ENCODE results near the gene MVP. TPM values are rescaled to one million over a fixed set of nuclear protein-coding genes. Genes with fewer than 3 reads are reported as not detected.
A peak's percentile ranks its signal among the peaks of the same experiment; 100 is the strongest.

Gene MVP
- polyA plus RNA-seq, 1 donor from 2014 or later, result 90.3 TPM

- H3K36me3 Mint-ChIP-seq, result peaks cover 5% of the 10 kb centered on the region
- H3K27me3 Mint-ChIP-seq, result peaks cover 1% of the 10 kb centered on the region
- peak overlapping the region in 2 of 3 donors; percentile 92 to 93 for H3K27ac Mint-ChIP-seq
- peaks cover 18 to 33% (median 28%) of the 10 kb centered on the region in 3 donors for H3K4me1 Mint-ChIP-seq
- peak overlapping the region; percentile 21 to 97 (median 87) for H3K4me3 Mint-ChIP-seq
- no peaks in the 10 kb centered on the region for H3K9me3 Mint-ChIP-seq
These were observed 11.1 kb upstream of the MVP start for GRCh38 chr16:29809031-29809747.

GRCh38 chr16:29809850-29810698, 10.2 kb upstream of the MVP start:
- H3K9me3 Mint-ChIP-seq, result no peaks in the 10 kb centered on the region
- H3K27ac Mint-ChIP-seq, result peak overlapping the region in 2 of 3 donors; percentile 92 to 93
- H3K27me3 Mint-ChIP-seq, result peaks cover 1% of the 10 kb centered on the region
- peak overlapping the region in 3 of 4 donors; percentile 80 to 88 (median 85) for H3K4me3 Mint-ChIP-seq
- peaks cover 5% of the 10 kb centered on the region for H3K36me3 Mint-ChIP-seq
- peaks cover 13 to 32% (median 24%) of the 10 kb centered on the region in 3 donors for H3K4me1 Mint-ChIP-seq

GRCh38 chr16:29810699-29811169, 9.5 kb upstream of the MVP start:
- Mint-ChIP-seq H3K27me3 (peaks cover 2% of the 10 kb centered on the region), H3K9me3 (no peaks in the 10 kb centered on the region), H3K4me1 (peaks cover 11 to 35% (median 27%) of the 10 kb centered on the region in 3 donors), H3K4me3 (peak overlapping the region; percentile 78 to 94 (median 84)), H3K27ac (peak overlapping the region in 2 of 3 donors; percentile 92 to 93), H3K36me3 (peaks cover 4% of the 10 kb centered on the region)

GRCh38 chr16:29811170-29811895, 8.9 kb upstream of the MVP start:
- no peaks in the 10 kb centered on the region for H3K9me3 Mint-ChIP-seq
- peaks cover 3% of the 10 kb centered on the region for H3K27me3 Mint-ChIP-seq
- H3K27ac Mint-ChIP-seq, result peak overlapping the region; percentile 71 to 93 (median 92)
- H3K4me3 Mint-ChIP-seq, result peak overlapping the region; percentile 78 to 94 (median 84)
- H3K4me1 Mint-ChIP-seq, result peaks cover 14 to 37% (median 30%) of the 10 kb centered on the region in 3 donors
- peaks cover 4% of the 10 kb centered on the region for H3K36me3 Mint-ChIP-seq

- peaks cover 3% of the 10 kb centered on the region for H3K27me3 Mint-ChIP-seq
- peaks cover 4% of the 10 kb centered on the region for H3K36me3 Mint-ChIP-seq
- H3K4me3 Mint-ChIP-seq, result peak within 1 kb of the TSS; percentile 78 to 94 (median 84)
- peak within 1 kb of the TSS; percentile 71 to 93 (median 92) for H3K27ac Mint-ChIP-seq
- H3K4me1 Mint-ChIP-seq, result peaks cover 17 to 41% (median 31%) of the 10 kb centered on the region in 3 donors
- no peaks in the 10 kb centered on the region for H3K9me3 Mint-ChIP-seq
These were observed 8.2 kb upstream of the MVP start, which contains the start of gene PRRT2 for GRCh38 chr16:29811896-29812665. TSS of gene PRRT2 (plus strand) at chr16:29812193. CDS start at chr16:29813055, 862 bp downstream.

GRCh38 chr16:29812754-29813643, 7.3 kb upstream of the MVP start:
- H3K36me3 Mint-ChIP-seq, result peaks cover 3% of the 10 kb centered on the region
- H3K4me3 Mint-ChIP-seq, result peak overlapping the region; percentile 54 to 81 (median 68)
- H3K9me3 Mint-ChIP-seq, result no peaks in the 10 kb centered on the region
- H3K27ac Mint-ChIP-seq, result peak overlapping the region; percentile 23 to 85 (median 74)
- peaks cover 20 to 40% (median 32%) of the 10 kb centered on the region in 3 donors for H3K4me1 Mint-ChIP-seq
- H3K27me3 Mint-ChIP-seq, result peaks cover 3% of the 10 kb centered on the region

GRCh38 chr16:29813644-29814562, 6.4 kb upstream of the MVP start:
- peak overlapping the region in 1 of 3 donors; percentile 85 for H3K27ac Mint-ChIP-seq

GRCh38 chr16:29814592-29814991, 5.7 kb upstream of the MVP start:
- H3K27ac Mint-ChIP-seq, result peak overlapping the region in 1 of 3 donors; percentile 85
- H3K27me3 Mint-ChIP-seq, result peaks cover 3% of the 10 kb centered on the region
- no peaks in the 10 kb centered on the region for H3K9me3 Mint-ChIP-seq
- H3K36me3 Mint-ChIP-seq, result peaks cover 5% of the 10 kb centered on the region
- H3K4me3 Mint-ChIP-seq, result peak overlapping the region; percentile 86 to 99 (median 94)
- peaks cover 25 to 49% (median 39%) of the 10 kb centered on the region in 3 donors for H3K4me1 Mint-ChIP-seq

More at GRCh38 chr16:29813644-29814562, 6.4 kb upstream of the MVP start:
- H3K27me3 Mint-ChIP-seq, result peaks cover 3% of the 10 kb centered on the region
- peaks cover 5% of the 10 kb centered on the region for H3K36me3 Mint-ChIP-seq
- H3K9me3 Mint-ChIP-seq, result no peaks in the 10 kb centered on the region
- peak overlapping the region in 3 of 4 donors; percentile 67 to 80 (median 75) for H3K4me3 Mint-ChIP-seq
- H3K4me1 Mint-ChIP-seq, result peaks cover 19 to 45% (median 34%) of the 10 kb centered on the region in 3 donors

- Mint-ChIP-seq H3K9me3 (no peaks in the 10 kb centered on the region), H3K27ac (peak overlapping the region; percentile 85 to 99 (median 95)), H3K4me1 (peaks cover 31 to 52% (median 41%) of the 10 kb centered on the region in 3 donors), H3K27me3 (peaks cover 3% of the 10 kb centered on the region), H3K4me3 (peak overlapping the region; percentile 89 to 99 (median 98)), H3K36me3 (peaks cover 5% of the 10 kb centered on the region)
These were observed 5.1 kb upstream of the MVP start for GRCh38 chr16:29815032-29815721.

GRCh38 chr16:29815793-29816693, 4.2 kb upstream of the MVP start, which contains the start of gene PAGR1:
TSS of gene PAGR1 (plus strand) at chr16:29816152. CDS start at chr16:29816526, 374 bp downstream.
- H3K27me3 Mint-ChIP-seq, result peaks cover 2% of the 10 kb centered on the region
- H3K27ac Mint-ChIP-seq, result peak within 1 kb of the TSS; percentile 89 to 99 (median 95)
- peak within 1 kb of the TSS; percentile 89 to 99 (median 98) for H3K4me3 Mint-ChIP-seq
- no peaks in the 10 kb centered on the region for H3K9me3 Mint-ChIP-seq
- H3K4me1 Mint-ChIP-seq, result peaks cover 36 to 48% (median 37%) of the 10 kb centered on the region in 3 donors
- peaks cover 5% of the 10 kb centered on the region for H3K36me3 Mint-ChIP-seq

All from IgD-negative memory B cell (primary cell).